ENCODE data around the gene PARP12.
A peak's percentile ranks its signal among the peaks of the same experiment; 100 is the strongest.

The PARP12 gene

GRCh38 chr7:140070546-140070945 lies 7.8 kb upstream of the PARP12 start:
- in situ Hi-C loops (cut with HindIII; ENCODE audit: low sequenced_read_pairs): no loop called here
- no peak for DNase-seq (ENCODE audit: low read depth, low spot score)
- no peak overlapping the region for H3K4me3 ChIP-seq (ENCODE audit: low read depth, low read length)
- no peak for TF ChIP-seq CTCF (IDR thresholded peaks at IDR 0.05; ENCODE audit: low read depth, low read length)

- DNase-seq (ENCODE audit: low read depth, low spot score): no peak
- TF ChIP-seq CTCF (IDR thresholded peaks at IDR 0.05; ENCODE audit: low read depth, low read length): no peak
- in situ Hi-C loops (cut with HindIII; ENCODE audit: low sequenced_read_pairs): no loop called here
- no peak overlapping the region for H3K4me3 ChIP-seq (ENCODE audit: low read depth, low read length)
These were observed 6.7 kb upstream of the PARP12 start for GRCh38 chr7:140069298-140069949.

DNA sequence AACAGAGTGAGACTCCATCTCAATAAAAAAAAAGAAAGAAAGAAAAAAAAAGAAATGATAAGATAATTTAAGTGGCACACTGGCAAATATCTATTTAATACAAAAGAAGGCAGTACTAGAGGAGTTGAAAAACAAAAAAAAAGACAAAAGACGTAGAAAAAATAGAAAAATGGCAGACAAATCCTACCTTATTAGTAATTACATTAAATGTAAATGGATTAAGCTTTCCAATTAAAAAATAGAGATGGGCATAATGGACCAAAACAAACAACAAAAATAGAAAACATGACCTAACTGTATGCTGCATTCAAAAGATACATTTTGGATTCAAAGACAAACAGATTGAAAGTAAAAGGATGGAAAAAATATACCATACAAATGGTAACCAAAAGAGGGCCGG lies 5.3 kb upstream of the PARP12 start:
- no peak for TF ChIP-seq CTCF (IDR thresholded peaks at IDR 0.05; ENCODE audit: low read depth, low read length)
- in situ Hi-C loops (cut with HindIII; ENCODE audit: low sequenced_read_pairs): no loop called here
- no peak for DNase-seq (ENCODE audit: low read depth, low spot score)
- no peak overlapping the region for H3K4me3 ChIP-seq (ENCODE audit: low read depth, low read length)

DNA sequence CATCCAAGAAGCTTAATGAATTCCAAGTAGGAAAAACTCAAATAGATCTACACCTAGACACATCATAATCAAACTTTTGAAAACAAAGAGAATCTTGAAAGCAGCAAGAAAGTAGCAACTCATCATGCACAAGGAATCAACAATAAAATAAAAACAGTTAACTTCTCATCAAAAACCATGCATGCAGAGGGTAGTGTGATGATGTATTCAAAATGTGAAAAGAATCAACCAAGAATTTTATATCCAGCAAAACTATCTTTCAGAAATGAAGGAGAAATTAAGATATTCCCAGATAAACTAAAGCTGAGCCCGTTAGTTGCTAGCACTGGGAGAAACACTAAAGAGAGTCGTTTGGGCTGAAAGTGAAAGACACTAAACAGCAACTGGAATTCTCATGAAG lies 4.3 kb upstream of the PARP12 start:
- DNase-seq (ENCODE audit: low read depth, low spot score): no peak
- in situ Hi-C loops (cut with HindIII; ENCODE audit: low sequenced_read_pairs): no loop called here
- no peak overlapping the region for H3K4me3 ChIP-seq (ENCODE audit: low read depth, low read length)
- no peak for TF ChIP-seq CTCF (IDR thresholded peaks at IDR 0.05; ENCODE audit: low read depth, low read length)

- peak overlapping the region; percentile 59 for H3K4me3 ChIP-seq (ENCODE audit: low read depth, low read length)
- DNase-seq (ENCODE audit: low read depth, low spot score): peak; percentile 12
- in situ Hi-C loops (cut with HindIII; ENCODE audit: low sequenced_read_pairs): no loop called here
- no peak for TF ChIP-seq CTCF (IDR thresholded peaks at IDR 0.05; ENCODE audit: low read depth, low read length)
These were observed 628 bp downstream of the PARP12 start for GRCh38 chr7:140062118-140062527.

DNA sequence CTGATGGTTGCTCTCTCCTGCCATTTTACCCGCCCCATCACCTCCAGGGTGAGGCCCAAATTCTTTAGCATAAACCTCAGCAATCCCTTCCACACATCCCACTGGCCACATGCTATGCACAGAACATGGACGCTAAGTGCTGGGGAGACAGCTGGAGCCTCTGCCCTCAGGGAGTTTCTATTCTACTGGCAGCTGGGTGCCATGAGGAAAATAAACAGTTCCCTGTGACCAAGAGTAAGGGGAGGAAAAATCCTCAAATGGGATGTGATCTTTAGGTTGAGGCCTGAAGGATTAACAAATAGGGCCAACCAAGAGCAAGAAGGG lies 1.2 kb downstream of the PARP12 start:
- no peak for TF ChIP-seq CTCF (IDR thresholded peaks at IDR 0.05; ENCODE audit: low read depth, low read length)
- in situ Hi-C loops (cut with HindIII; ENCODE audit: low sequenced_read_pairs): no loop called here
- H3K4me3 ChIP-seq (ENCODE audit: low read depth, low read length): peak overlapping the region; percentile 59
- DNase-seq (ENCODE audit: low read depth, low spot score): no peak
